SK-N-MC (cell line): ENCODE results near the gene RAB18.
A peak's percentile ranks its signal among the peaks of the same experiment; 100 is the strongest.

Experiments used
- DNase-seq: peaks from one replicate; pipeline ENCODE4 v3.0.0-alpha.2; 2011; ENCODE audit warnings: low read depth, low spot score
- H3K27ac ChIP-seq: fragments of 200-600 bp; sonication (generic); 2 replicates; pipeline ENCODE4 v1.5.1; 2016; ENCODE audit warnings: mixed run types
- H3K36me3 ChIP-seq: fragments of 200-600 bp; sonication (generic); 2 replicates; pipeline ENCODE4 v1.6.1; 2017; ENCODE audit warnings: antibody characterized with exemption, low read length, mixed read lengths; ENCODE audit not compliant: insufficient read depth
- H3K4me3 ChIP-seq: fragments of 200-600 bp; sonication (generic); 2 replicates; pipeline ENCODE4 v1.5.1; 2016
- H3K9ac ChIP-seq: fragments of 200-600 bp; sonication (generic); 2 replicates; pipeline ENCODE4 v1.8.0; 2017; ENCODE audit warnings: mixed run types, mixed read lengths; ENCODE audit not compliant: insufficient read length
- H3K9me3 ChIP-seq: fragments of 200-600 bp; sonication (generic); 2 replicates; pipeline ENCODE4 v1.6.1; 2017; ENCODE audit warnings: low read depth, mild to moderate bottlenecking, antibody characterized with exemption, low read length, moderate library complexity, mixed read lengths
- EZH2 ChIP-seq: fragments of 200-600 bp; sonication (generic); IDR thresholded peaks from one replicate; pipeline ENCODE4 v1.6.1; 2017; ENCODE audit warnings: antibody characterized with exemption
- FOXP2 ChIP-seq: optimal IDR thresholded peaks from 2 replicates; pipeline ENCODE3; 2011; ENCODE audit warnings: mild to moderate bottlenecking, moderate library complexity; ENCODE audit not compliant: insufficient read depth; ENCODE audit errors: extremely low read length, control extremely low read depth
- POLR2AphosphoS5 ChIP-seq: IDR thresholded peaks from 2 replicates; pipeline ENCODE4 v1.6.1; 2012; ENCODE audit warnings: mild to moderate bottlenecking, low read depth, low read length, borderline replicate concordance

Gene RAB18

GRCh38 chr10:27470885-27471284 lies 33.2 kb upstream of the RAB18 start:
- Histone ChIP-seq H3K9me3 (no peaks in the 10 kb centered on the region), H3K36me3 (no peaks in the 10 kb centered on the region), H3K4me3 (no peak overlapping the region), H3K9ac (no peak overlapping the region), H3K27ac (no peak overlapping the region)
- no peak for DNase-seq
- TF ChIP-seq POLR2AphosphoS5 (no peak), EZH2 (no peak), FOXP2 (no peak)

DNA sequence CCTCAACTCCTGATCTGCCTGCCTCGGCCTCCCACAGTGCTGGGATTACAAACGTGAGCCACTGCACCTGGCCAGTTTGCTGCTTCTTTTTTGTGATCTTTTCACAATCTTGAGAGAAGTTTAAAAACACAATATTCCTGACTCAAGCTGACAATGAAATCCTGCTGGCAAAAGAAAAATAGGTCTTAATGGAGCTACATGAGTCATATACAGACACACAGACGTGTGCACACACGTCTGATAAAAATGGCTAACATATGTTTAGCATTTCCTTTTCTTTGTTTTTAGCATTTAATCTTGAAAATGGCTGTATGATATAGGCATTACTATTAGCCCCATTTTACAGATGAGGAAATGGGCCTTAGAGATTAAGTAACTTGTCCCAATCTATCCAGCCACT lies 29.4 kb upstream of the RAB18 start:
- no peak for DNase-seq
- Histone ChIP-seq H3K9ac (no peak overlapping the region), H3K27ac (no peak overlapping the region), H3K36me3 (no peaks in the 10 kb centered on the region), H3K4me3 (no peak overlapping the region), H3K9me3 (no peaks in the 10 kb centered on the region)
- TF ChIP-seq EZH2 (no peak), FOXP2 (no peak), POLR2AphosphoS5 (no peak)

GRCh38 chr10:27479016-27479415 lies 25.1 kb upstream of the RAB18 start:
- TF ChIP-seq EZH2, result no peak
- TF ChIP-seq FOXP2, result no peak
- no peak for TF ChIP-seq POLR2AphosphoS5
- H3K4me3 ChIP-seq, result no peak overlapping the region
- H3K9ac ChIP-seq, result no peak overlapping the region
- DNase-seq, result no peak
- H3K9me3 ChIP-seq, result no peaks in the 10 kb centered on the region
- no peak overlapping the region for H3K27ac ChIP-seq
- H3K36me3 ChIP-seq, result no peaks in the 10 kb centered on the region

DNA sequence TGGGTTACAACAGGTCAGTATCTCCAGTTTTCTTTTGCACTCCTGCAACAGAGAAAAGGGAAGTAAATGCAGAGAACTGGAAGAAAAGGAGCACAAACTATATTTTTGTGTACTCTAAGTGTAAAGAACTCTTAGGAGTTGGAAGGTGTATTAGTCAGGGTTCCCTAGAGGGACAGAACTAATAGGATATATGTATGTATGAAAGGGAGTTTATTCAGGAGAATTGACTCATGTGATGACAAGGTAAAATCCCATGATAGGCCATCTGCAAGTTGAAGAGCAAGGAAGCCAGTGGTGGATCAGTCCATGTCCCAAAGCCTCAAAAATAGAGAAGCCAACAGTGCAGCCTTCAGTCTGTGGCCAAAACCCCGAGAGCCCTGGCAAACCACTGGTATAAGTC lies 22.6 kb upstream of the RAB18 start:
- no peak for DNase-seq
- Histone ChIP-seq H3K4me3 (no peak overlapping the region), H3K9ac (no peak overlapping the region), H3K27ac (no peak overlapping the region), H3K36me3 (no peaks in the 10 kb centered on the region), H3K9me3 (no peaks in the 10 kb centered on the region)
- TF ChIP-seq FOXP2 (no peak), EZH2 (no peak), POLR2AphosphoS5 (no peak)

DNA sequence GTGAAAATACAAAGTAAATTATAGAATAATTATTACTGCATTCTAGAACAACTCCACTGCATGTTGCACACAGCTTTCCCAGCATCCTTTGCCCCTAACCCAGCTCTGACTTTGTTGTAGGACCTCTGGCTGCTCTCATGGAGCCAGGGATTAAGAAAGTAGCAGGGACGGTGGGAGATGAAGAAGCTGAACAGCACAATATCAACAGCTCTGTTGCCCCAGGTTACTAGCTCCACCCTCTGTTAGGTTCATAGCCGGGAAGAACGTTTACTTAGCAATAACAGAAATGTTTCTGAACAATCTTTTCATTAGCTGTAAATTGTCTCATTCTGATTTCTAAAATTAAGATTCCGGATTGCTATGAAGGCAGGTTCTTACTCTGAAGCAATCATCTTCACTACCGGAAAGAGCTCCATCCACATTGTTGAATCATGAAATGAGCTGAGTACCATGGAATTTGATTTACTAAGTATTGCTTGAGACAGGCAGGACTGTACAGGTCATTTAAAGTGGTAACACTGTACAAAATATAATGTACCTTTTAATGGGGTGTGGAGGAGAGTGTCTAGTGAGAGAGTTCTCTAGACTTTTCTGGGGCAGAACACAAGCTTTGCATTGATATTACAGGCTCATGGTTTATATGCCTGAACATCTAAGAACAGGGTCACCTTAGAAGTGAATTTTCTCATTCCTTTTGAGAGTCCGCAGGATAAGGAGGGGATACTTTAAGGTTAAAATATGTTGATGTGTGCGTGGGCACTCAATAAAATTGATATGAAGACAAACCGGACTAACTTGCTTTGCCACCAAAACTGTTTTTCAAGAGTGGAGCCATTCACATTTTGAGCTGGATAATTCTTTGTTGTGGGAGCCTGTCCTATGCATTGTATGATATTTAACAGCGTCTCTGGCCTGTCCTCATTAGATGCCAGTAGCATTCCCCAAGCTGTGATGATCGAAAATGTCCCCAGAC lies 20.8 kb upstream of the RAB18 start:
- H3K4me3 ChIP-seq, result peak overlapping the region; percentile 33; the same call in 1 of the 2 replicates
- H3K27ac ChIP-seq, result no peak overlapping the region
- H3K9ac ChIP-seq, result no peak overlapping the region
- H3K36me3 ChIP-seq, result no peaks in the 10 kb centered on the region
- DNase-seq, result no peak
- no peaks in the 10 kb centered on the region for H3K9me3 ChIP-seq
- TF ChIP-seq FOXP2, result no peak

- DNase-seq, result no peak
- H3K27ac ChIP-seq, result no peak overlapping the region
- no peak overlapping the region for H3K4me3 ChIP-seq
- H3K9ac ChIP-seq, result no peak overlapping the region
- no peaks in the 10 kb centered on the region for H3K9me3 ChIP-seq
- no peaks in the 10 kb centered on the region for H3K36me3 ChIP-seq
- TF ChIP-seq FOXP2 (no peak), POLR2AphosphoS5 (no peak), EZH2 (no peak)
Observed at GRCh38 chr10:27485368-27485767, 18.7 kb upstream of the RAB18 start.

GRCh38 chr10:27485986-27486385 lies 18.1 kb upstream of the RAB18 start:
- no peak overlapping the region for H3K9ac ChIP-seq
- no peaks in the 10 kb centered on the region for H3K36me3 ChIP-seq
- no peak for TF ChIP-seq FOXP2
- no peak for TF ChIP-seq POLR2AphosphoS5
- no peak for TF ChIP-seq EZH2
- no peak overlapping the region for H3K4me3 ChIP-seq
- no peak overlapping the region for H3K27ac ChIP-seq
- DNase-seq, result no peak
- no peaks in the 10 kb centered on the region for H3K9me3 ChIP-seq

DNA sequence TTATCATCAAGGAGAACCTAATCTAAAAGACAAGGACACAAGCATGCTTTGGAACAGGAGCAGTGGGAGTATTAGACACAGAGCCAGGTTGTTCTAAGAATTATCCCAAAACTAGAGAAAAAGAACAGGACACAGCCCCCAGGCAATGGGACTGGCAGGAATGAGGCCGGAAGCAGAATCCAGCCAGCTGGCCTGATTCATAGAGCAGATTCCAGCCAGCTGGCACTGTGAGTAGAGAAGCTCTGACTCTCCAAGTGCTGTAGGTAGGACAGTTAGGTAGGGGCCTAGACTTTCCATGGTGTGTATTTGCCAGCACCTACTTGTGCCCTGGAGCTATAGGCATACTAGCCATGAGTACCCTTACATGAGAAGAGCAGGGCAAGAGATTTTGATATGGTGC lies 13.3 kb upstream of the RAB18 start:
- DNase-seq, result no peak
- no peak overlapping the region for H3K27ac ChIP-seq

More for the DNA sequence above, 13.3 kb upstream of the RAB18 start:
- Histone ChIP-seq H3K9me3 (no peaks in the 10 kb centered on the region), H3K9ac (no peak overlapping the region), H3K36me3 (no peaks in the 10 kb centered on the region), H3K4me3 (no peak overlapping the region)
- TF ChIP-seq POLR2AphosphoS5, result no peak
- TF ChIP-seq EZH2, result no peak
- no peak for TF ChIP-seq FOXP2
